Parathyroid adenoma (tissue), 2 donors: Measurements from ENCODE around the gene PKNOX2.
A peak's percentile ranks its signal among the peaks of the same experiment; 100 is the strongest.

Experiments
- H2AFZ ChIP-seq: fragments of 300-600 bp; sonication (generic); one replicate; pipeline ENCODE4 v1.7.0; 2017; ENCODE audit warnings: antibody characterized with exemption, mild to moderate bottlenecking
- H3K27ac ChIP-seq: fragments of 300-600 bp; sonication (generic); one replicate; pipeline ENCODE4 v1.7.0; 2017
- H3K27me3 ChIP-seq: fragments of 300-600 bp; sonication (generic); one replicate; pipeline ENCODE4 v1.7.0; 2017; ENCODE audit warnings: low read length; ENCODE audit not compliant: control insufficient read depth, insufficient read depth
- H3K36me3 ChIP-seq: fragments of 300-600 bp; sonication (generic); one replicate; pipeline ENCODE4 v1.7.0; 2017; ENCODE audit warnings: low read length; ENCODE audit not compliant: control insufficient read depth, insufficient read depth
- H3K4me1 ChIP-seq: fragments of 300-600 bp; sonication (generic); one replicate; pipeline ENCODE4 v1.7.0; 2017; ENCODE audit warnings: control low read depth
- H3K4me2 ChIP-seq: fragments of 300-600 bp; sonication (generic); one replicate; pipeline ENCODE4 v1.7.0; 2017; ENCODE audit warnings: low read length
- H3K4me3 ChIP-seq: fragments of 300-600 bp; sonication (generic); one replicate; pipeline ENCODE4 v1.7.0; 2017; ENCODE audit warnings: low read depth, low read length
- H3K79me2 ChIP-seq: fragments of 300-600 bp; sonication (generic); one replicate; pipeline ENCODE4 v1.7.0; 2017; ENCODE audit warnings: control low read depth
- H3K9ac ChIP-seq: fragments of 300-600 bp; sonication (generic); one replicate; pipeline ENCODE4 v1.7.0; 2017; ENCODE audit warnings: mild to moderate bottlenecking
- H3K9me3 ChIP-seq: fragments of 300-600 bp; sonication (generic); one replicate; pipeline ENCODE4 v1.7.0; 2017; ENCODE audit warnings: low read length; ENCODE audit not compliant: control insufficient read depth
- CTCF ChIP-seq: fragments of 300-600 bp; sonication (generic); IDR thresholded peaks from one replicate; pipeline ENCODE4 v1.7.0; 2017; ENCODE audit warnings: antibody characterized with exemption, mild to moderate bottlenecking
- donor health status: primary hyperparathyroidism.

The PKNOX2 gene

GRCh38 chr11:125263268-125263790, 98.8 kb downstream of the PKNOX2 start:
- no peak overlapping the region for H3K27ac ChIP-seq
- H2AFZ ChIP-seq: peak overlapping the region; percentile 38
- no peak overlapping the region for H3K4me2 ChIP-seq
- no peak overlapping the region for H3K9ac ChIP-seq
- TF ChIP-seq CTCF: no peak
- H3K4me1 ChIP-seq: no peaks in the 10 kb centered on the region
- no peaks in the 10 kb centered on the region for H3K9me3 ChIP-seq
- H3K4me3 ChIP-seq: no peak overlapping the region
- no peaks in the 10 kb centered on the region for H3K79me2 ChIP-seq
- H3K27me3 ChIP-seq: no peaks in the 10 kb centered on the region
- H3K36me3 ChIP-seq: no peaks in the 10 kb centered on the region

GRCh38 chr11:125264100-125265022, 99.8 kb downstream of the PKNOX2 start:
- Histone ChIP-seq H3K9ac (no peak overlapping the region), H3K27me3 (no peaks in the 10 kb centered on the region), H3K36me3 (no peaks in the 10 kb centered on the region), H3K4me1 (no peaks in the 10 kb centered on the region), H3K27ac (no peak overlapping the region), H3K9me3 (no peaks in the 10 kb centered on the region), H2AFZ (no peak overlapping the region), H3K79me2 (no peaks in the 10 kb centered on the region), H3K4me3 (no peak overlapping the region), H3K4me2 (no peak overlapping the region)
- no peak for TF ChIP-seq CTCF

- Histone ChIP-seq H3K36me3 (no peaks in the 10 kb centered on the region), H3K79me2 (no peaks in the 10 kb centered on the region), H3K4me1 (no peaks in the 10 kb centered on the region), H3K27ac (no peak overlapping the region), H3K4me2 (no peak overlapping the region), H3K27me3 (no peaks in the 10 kb centered on the region), H3K9me3 (no peaks in the 10 kb centered on the region), H2AFZ (no peak overlapping the region), H3K4me3 (no peak overlapping the region), H3K9ac (no peak overlapping the region)
- TF ChIP-seq CTCF: no peak
These were observed 103.0 kb downstream of the PKNOX2 start for GRCh38 chr11:125267548-125267947.

GRCh38 chr11:125268611-125269010, 104.1 kb downstream of the PKNOX2 start:
- H3K9me3 ChIP-seq: no peaks in the 10 kb centered on the region
- no peaks in the 10 kb centered on the region for H3K27me3 ChIP-seq
- H3K4me1 ChIP-seq: no peaks in the 10 kb centered on the region
- no peak overlapping the region for H3K4me3 ChIP-seq
- no peaks in the 10 kb centered on the region for H3K79me2 ChIP-seq
- TF ChIP-seq CTCF: no peak
- H3K27ac ChIP-seq: no peak overlapping the region
- H3K9ac ChIP-seq: no peak overlapping the region
- no peaks in the 10 kb centered on the region for H3K36me3 ChIP-seq
- H2AFZ ChIP-seq: no peak overlapping the region
- no peak overlapping the region for H3K4me2 ChIP-seq

GRCh38 chr11:125270106-125270505, 105.6 kb downstream of the PKNOX2 start:
- no peak overlapping the region for H2AFZ ChIP-seq
- TF ChIP-seq CTCF: no peak
- no peaks in the 10 kb centered on the region for H3K4me1 ChIP-seq

More at GRCh38 chr11:125270106-125270505, 105.6 kb downstream of the PKNOX2 start:
- Histone ChIP-seq H3K27ac (no peak overlapping the region), H3K79me2 (no peaks in the 10 kb centered on the region), H3K9me3 (no peaks in the 10 kb centered on the region), H3K36me3 (no peaks in the 10 kb centered on the region), H3K9ac (no peak overlapping the region), H3K4me3 (no peak overlapping the region), H3K4me2 (no peak overlapping the region), H3K27me3 (no peaks in the 10 kb centered on the region)
